Measurements from ENCODE around the gene SNN.

Gene SNN

DNA sequence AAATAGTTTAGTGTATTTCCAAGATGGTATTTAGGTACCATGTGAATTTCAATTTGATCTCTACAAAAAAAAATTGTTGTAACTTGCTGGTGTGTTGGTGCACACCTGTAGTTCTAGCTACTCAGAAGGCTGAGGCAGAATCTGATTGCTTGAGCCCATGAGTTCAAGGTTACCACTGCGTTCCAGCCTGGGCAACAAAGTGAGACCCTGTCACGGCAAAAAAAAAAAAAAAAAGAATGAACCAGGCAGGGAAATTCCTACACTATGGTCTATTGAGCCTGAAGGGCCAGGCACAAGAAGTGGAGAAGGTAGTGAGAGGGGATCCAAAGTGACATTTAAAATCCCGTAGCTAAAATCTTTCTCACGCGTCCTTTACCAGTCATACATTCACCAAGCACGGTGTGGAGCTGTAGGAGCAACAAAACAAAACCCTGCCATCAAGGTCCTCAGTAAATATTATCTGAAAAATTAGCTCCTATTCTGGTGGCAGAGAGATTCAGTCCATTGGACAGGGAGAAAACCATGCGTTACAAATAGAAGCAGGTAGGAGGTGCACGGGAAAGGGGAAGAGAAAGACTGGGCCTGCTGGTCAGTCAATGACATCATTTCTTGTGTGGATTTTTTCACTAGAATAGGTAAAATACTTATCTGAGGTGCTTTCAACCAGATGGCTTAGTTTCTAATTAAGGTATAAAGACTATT is 47.1 kb downstream of the SNN start:
- Histone ChIP-seq H3K27ac (no peak overlapping the region), H3K27me3 (no peaks in the 10 kb centered on the region), H3K4me1 (ENCODE audit: control insufficient read depth in 1 of 2, insufficient read depth in 1 of 2, low read depth in 1 of 2, low read length in 1 of 2) (peaks cover 0 to 7% of the 10 kb centered on the region in 2 experiments), H3K36me3 (peaks cover 29% of the 10 kb centered on the region), H3K4me3 (ENCODE audit: low read depth in 1 of 2, low read length in 1 of 2) (no peak overlapping the region), H3K9me3 (no peaks in the 10 kb centered on the region)
- TF ChIP-seq, protein P1, sequence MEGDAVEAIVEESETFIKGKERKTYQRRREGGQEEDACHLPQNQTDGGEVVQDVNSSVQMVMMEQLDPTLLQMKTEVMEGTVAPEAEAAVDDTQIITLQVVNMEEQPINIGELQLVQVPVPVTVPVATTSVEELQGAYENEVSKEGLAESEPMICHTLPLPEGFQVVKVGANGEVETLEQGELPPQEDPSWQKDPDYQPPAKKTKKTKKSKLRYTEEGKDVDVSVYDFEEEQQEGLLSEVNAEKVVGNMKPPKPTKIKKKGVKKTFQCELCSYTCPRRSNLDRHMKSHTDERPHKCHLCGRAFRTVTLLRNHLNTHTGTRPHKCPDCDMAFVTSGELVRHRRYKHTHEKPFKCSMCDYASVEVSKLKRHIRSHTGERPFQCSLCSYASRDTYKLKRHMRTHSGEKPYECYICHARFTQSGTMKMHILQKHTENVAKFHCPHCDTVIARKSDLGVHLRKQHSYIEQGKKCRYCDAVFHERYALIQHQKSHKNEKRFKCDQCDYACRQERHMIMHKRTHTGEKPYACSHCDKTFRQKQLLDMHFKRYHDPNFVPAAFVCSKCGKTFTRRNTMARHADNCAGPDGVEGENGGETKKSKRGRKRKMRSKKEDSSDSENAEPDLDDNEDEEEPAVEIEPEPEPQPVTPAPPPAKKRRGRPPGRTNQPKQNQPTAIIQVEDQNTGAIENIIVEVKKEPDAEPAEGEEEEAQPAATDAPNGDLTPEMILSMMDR (IDR thresholded peaks at IDR 0.05) = no peak

DNA sequence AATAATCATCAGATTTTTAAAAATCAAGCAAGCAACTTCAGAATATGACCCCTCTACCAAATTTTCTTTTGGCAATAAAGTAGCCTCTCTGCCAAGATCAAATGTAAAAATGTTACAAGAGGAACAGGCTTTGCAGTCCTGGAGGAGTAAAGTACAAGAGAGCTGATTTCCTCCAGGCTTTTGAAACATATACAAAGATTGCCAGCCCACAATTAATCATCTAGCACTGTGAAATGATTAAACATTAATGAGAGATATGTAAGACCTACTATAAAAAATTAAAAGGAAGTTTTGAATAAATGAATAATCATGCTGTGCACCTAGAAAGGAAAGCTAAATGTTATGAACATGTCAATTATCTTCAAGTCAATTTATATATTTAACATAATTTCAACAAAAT is 48.1 kb downstream of the SNN start:
- Histone ChIP-seq H3K27me3 (no peaks in the 10 kb centered on the region), H3K4me1 (ENCODE audit: control insufficient read depth in 1 of 2, insufficient read depth in 1 of 2, low read depth in 1 of 2, low read length in 1 of 2) (peaks cover 0 to 7% of the 10 kb centered on the region in 2 experiments), H3K27ac (no peak overlapping the region), H3K9me3 (no peaks in the 10 kb centered on the region), H3K36me3 (peaks cover 34% of the 10 kb centered on the region), H3K4me3 (ENCODE audit: low read depth in 1 of 2, low read length in 1 of 2) (no peak overlapping the region)
- TF ChIP-seq, protein P1 (IDR thresholded peaks at IDR 0.05) = no peak

DNA sequence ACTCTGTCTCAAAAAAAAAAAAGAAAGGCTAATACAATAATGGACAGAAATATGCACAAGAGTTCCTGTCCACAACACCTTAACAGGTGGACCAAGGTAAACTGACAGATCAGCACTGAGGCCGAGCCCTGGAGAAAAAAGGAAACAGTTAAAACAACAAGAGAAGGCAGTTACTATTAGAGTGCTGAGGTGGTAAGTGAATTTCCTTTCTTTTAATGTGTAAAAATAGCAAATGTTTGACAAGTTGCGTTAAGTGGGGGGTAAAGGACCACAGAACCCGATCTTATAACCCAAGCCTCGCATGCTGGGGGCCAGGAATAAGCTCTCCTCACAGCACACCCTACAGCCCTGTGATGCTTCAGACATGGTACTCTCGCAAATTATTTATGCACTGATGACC is 49.6 kb downstream of the SNN start:
- Histone ChIP-seq H3K27ac (no peak overlapping the region), H3K9me3 (no peaks in the 10 kb centered on the region), H3K27me3 (no peaks in the 10 kb centered on the region), H3K4me1 (ENCODE audit: control insufficient read depth in 1 of 2, insufficient read depth in 1 of 2, low read depth in 1 of 2, low read length in 1 of 2) (peaks cover 0 to 7% of the 10 kb centered on the region in 2 experiments), H3K4me3 (ENCODE audit: low read depth in 1 of 2, low read length in 1 of 2) (no peak overlapping the region), H3K36me3 (peaks cover 36% of the 10 kb centered on the region)
- TF ChIP-seq, protein P1 (IDR thresholded peaks at IDR 0.05) = no peak

DNA sequence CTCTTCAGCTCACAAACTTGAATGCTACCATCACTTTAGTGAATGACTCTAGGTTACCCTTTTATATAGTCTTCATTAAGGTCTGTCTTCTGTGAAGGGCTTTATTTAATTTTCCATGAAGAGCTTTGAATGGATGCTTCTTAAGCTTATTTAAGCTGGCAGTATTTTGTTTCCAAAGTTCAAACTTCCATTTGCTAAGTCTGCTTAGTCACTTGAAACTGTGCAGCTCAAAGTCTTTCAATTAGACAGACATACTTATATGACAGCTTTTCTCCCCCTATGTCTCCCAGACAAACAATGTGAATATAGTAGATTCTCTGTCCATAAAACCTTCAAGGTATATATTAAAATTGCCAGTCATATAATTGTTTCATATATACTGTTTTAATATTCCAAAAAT is 50.9 kb downstream of the SNN start:
- TF ChIP-seq, protein P1 (IDR thresholded peaks at IDR 0.05) = no peak
- H3K4me1 ChIP-seq (ENCODE audit: control insufficient read depth in 1 of 2, insufficient read depth in 1 of 2, low read depth in 1 of 2, low read length in 1 of 2) = peaks cover 0 to 7% of the 10 kb centered on the region in 2 experiments

DNA sequence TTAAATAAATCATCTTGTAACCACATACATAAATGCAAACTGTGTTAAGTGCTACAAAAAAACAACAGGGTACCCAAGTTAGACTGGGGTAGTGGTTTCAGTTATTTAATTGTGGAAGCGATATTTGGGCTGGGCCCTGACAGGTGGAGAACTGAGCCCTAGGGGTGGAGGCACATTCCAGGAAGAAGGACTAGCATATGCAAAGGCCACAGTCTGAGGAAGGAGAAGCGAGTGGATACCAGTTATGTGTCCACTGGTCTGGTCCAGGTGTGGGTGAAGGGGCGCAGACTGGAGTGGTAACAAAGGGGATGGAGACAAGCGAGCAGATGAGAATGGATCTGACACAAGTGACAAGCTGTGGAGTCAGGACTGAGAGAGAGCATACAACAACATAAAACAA is 51.5 kb downstream of the SNN start:
- no peaks in the 10 kb centered on the region for H3K27me3 ChIP-seq
- peaks cover 0 to under 1% of the 10 kb centered on the region in 2 experiments for H3K4me1 ChIP-seq (ENCODE audit: control insufficient read depth in 1 of 2, insufficient read depth in 1 of 2, low read depth in 1 of 2, low read length in 1 of 2)
- no peaks in the 10 kb centered on the region for H3K9me3 ChIP-seq
- H3K27ac ChIP-seq = no peak overlapping the region
- peaks cover 36% of the 10 kb centered on the region for H3K36me3 ChIP-seq
- H3K4me3 ChIP-seq (ENCODE audit: low read depth in 1 of 2, low read length in 1 of 2) = no peak overlapping the region
- TF ChIP-seq, protein P1 (IDR thresholded peaks at IDR 0.05) = no peak

More for the DNA sequence above, 50.9 kb downstream of the SNN start:
- Histone ChIP-seq H3K27ac (no peak overlapping the region), H3K27me3 (no peaks in the 10 kb centered on the region), H3K4me3 (ENCODE audit: low read depth in 1 of 2, low read length in 1 of 2) (no peak overlapping the region), H3K9me3 (no peaks in the 10 kb centered on the region), H3K36me3 (peaks cover 36% of the 10 kb centered on the region)

All from neutrophil (primary cell).